Stomach (tissue), 9 donors: ENCODE measurements around the gene PPP3CA. TPM values are rescaled to one million over a fixed set of nuclear protein-coding genes. Genes with fewer than 3 reads are reported as not detected.
A peak's percentile ranks its signal among the peaks of the same experiment; 100 is the strongest.

Experiments
- DNase-seq, 2 donors: peaks; one replicate each; pipeline versions ENCODE4 v3.0.0 to v3.0.0-alpha.2; 2013 to 2019
- H3K27ac ChIP-seq, 5 donors: fragments of 200-600 bp in 4 of 5; sonication (generic) in 4 of 5; one replicate each; pipeline ENCODE4 v1.5.1; 2013 to 2019; ENCODE audit warnings: mild to moderate bottlenecking in 1 of 5, moderate library complexity in 1 of 5
- H3K27me3 ChIP-seq, 3 donors: fragments of 200-600 bp; sonication (generic); one replicate each; pipeline ENCODE4 v1.5.1; 2017 to 2019; ENCODE audit warnings: mixed run types in 1 of 3
- H3K36me3 ChIP-seq, 4 donors: fragments of 200-600 bp; sonication (generic); 1 replicate in 3 of 4; 2 replicates in 1 of 4; pipeline ENCODE4 v1.5.1; 2016 to 2019
- H3K4me1 ChIP-seq, 4 donors: fragments of 200-600 bp; sonication (generic); one replicate each; pipeline ENCODE4 v1.5.1; 2016 to 2019
- H3K4me3 ChIP-seq, 4 donors: fragments of 200-600 bp; sonication (generic) in 3 of 4; one replicate each; pipeline ENCODE4 v1.5.1; 2016 to 2019; ENCODE audit warnings: mild to moderate bottlenecking in 1 of 4
- H3K9me3 ChIP-seq, 4 donors: fragments of 200-600 bp; sonication (generic); one replicate each; pipeline ENCODE4 v1.5.1; 2016 to 2019
- EP300 ChIP-seq: sonication (generic); formaldehyde crosslinking; IDR thresholded peaks from one replicate; pipeline ENCODE4 v1.6.1; 2017; ENCODE audit warnings: antibody characterized with exemption
- POLR2A ChIP-seq, 4 donors: fragments of 450-650 bp; IDR thresholded peaks; one replicate each; pipeline ENCODE4 v1.6.1; 2016; ENCODE audit warnings: antibody characterized with exemption in 4 of 4, control low read depth in 2 of 4, mild to moderate bottlenecking in 1 of 4, moderate library complexity in 1 of 4
- POLR2AphosphoS5 ChIP-seq, 3 donors: sonication (generic); formaldehyde crosslinking; IDR thresholded peaks; one replicate each; pipeline ENCODE4 v1.6.1; 2016; ENCODE audit warnings: antibody characterized with exemption in 3 of 3
- WGBS, 5 donors: extraction: QIAGEN DNeasy Blood & Tissue Kit in 3 of 5; methylation state at CpG; one replicate each; pipeline versions ENCODE4 v1.1.5 to v1.1.7; 2013 to 2018; 5-methylcytosine and 5-hydroxymethylcytosine counted together
- intact Hi-C: fragments of 100-400 bp; cut with DNase I; formaldehyde crosslinking; loops from one replicate; pipeline ENCODE4 v1.15.1; 2023; ENCODE audit warnings: low total_unique reads
- polyA plus RNA-seq, 3 donors: library from polyadenylated mRNA; stranded (reverse); fragments of 200-250 nt; gene quantifications; one replicate each; pipeline ENCODE4 v1.2.3, GENCODE V29; 2013
- total RNA-seq, 5 donors: library from RNA; depleted of rRNA; stranded (reverse); fragments of >200 nt; gene quantifications; one replicate each; pipeline versions ENCODE4 v1.1.0 to v1.2.3, GENCODE V29; 2014 to 2016
- TF ChIP-seq, protein P1 (sequence below), 7 experiments: fragments of 450-650 bp in 4 of 7; fragments of 200-600 bp in 3 of 7; sonication (generic) in 3 of 7; IDR thresholded peaks; one replicate each; pipeline ENCODE4 v1.5.1; 2016 to 2019; ENCODE audit warnings: antibody characterized with exemption in 7 of 7, control low read depth in 2 of 7, mild to moderate bottlenecking in 1 of 7
- donor health status: healthy with polysubstance abuse.
- donor health status: Bipolar disorder and iron deficiency.
- donor health status: healthy.

The PPP3CA gene
- total and polyA plus RNA-seq, 8 donors: 8.9 to 62.4 (median 20.6) TPM

DNA sequence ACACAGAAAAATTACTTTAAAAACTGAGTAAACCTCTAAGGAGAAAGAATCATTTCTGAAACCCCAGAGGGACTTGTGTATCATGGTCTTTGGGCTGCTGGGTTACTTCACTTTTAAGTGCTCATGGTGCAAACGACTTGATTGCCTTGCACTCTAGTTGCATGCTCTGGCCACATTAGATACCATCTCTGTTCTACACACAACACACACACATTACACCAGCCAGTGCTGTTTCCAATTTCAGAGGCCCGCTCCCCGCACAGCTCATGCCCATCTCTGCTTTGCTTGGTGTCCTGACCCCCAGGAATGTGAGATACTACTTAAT, 2.1 kb downstream of the PPP3CA start:
- TF ChIP-seq POLR2A (IDR thresholded peaks at IDR 0.05) (no peak), POLR2AphosphoS5 (IDR thresholded peaks at IDR 0.05) (no peak), EP300 (no peak)
- TF ChIP-seq, protein P1, sequence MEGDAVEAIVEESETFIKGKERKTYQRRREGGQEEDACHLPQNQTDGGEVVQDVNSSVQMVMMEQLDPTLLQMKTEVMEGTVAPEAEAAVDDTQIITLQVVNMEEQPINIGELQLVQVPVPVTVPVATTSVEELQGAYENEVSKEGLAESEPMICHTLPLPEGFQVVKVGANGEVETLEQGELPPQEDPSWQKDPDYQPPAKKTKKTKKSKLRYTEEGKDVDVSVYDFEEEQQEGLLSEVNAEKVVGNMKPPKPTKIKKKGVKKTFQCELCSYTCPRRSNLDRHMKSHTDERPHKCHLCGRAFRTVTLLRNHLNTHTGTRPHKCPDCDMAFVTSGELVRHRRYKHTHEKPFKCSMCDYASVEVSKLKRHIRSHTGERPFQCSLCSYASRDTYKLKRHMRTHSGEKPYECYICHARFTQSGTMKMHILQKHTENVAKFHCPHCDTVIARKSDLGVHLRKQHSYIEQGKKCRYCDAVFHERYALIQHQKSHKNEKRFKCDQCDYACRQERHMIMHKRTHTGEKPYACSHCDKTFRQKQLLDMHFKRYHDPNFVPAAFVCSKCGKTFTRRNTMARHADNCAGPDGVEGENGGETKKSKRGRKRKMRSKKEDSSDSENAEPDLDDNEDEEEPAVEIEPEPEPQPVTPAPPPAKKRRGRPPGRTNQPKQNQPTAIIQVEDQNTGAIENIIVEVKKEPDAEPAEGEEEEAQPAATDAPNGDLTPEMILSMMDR (IDR thresholded peaks at IDR 0.05): no peak
- DNase-seq: peak in 1 of 2 donors; percentile 39
- peak overlapping the region; percentile 83 to 92 (median 87) for H3K4me3 ChIP-seq
- intact Hi-C loops: loop anchor here (10.0 kb wide), 1 partner anchor 150 kb away; no protein-coding TSS in a partner anchor
- 3 to 32% (median 9%) methylated on average over 3 of the region's 3 CpGs for WGBS, 5 donors
- no peaks in the 10 kb centered on the region for H3K36me3 ChIP-seq
- H3K4me1 ChIP-seq: peaks cover 12 to 69% (median 45%) of the 10 kb centered on the region in 4 donors
- peak overlapping the region; percentile 68 to 98 (median 96) for H3K27ac ChIP-seq
- no peaks in the 10 kb centered on the region for H3K9me3 ChIP-seq
- no peaks in the 10 kb centered on the region for H3K27me3 ChIP-seq

DNA sequence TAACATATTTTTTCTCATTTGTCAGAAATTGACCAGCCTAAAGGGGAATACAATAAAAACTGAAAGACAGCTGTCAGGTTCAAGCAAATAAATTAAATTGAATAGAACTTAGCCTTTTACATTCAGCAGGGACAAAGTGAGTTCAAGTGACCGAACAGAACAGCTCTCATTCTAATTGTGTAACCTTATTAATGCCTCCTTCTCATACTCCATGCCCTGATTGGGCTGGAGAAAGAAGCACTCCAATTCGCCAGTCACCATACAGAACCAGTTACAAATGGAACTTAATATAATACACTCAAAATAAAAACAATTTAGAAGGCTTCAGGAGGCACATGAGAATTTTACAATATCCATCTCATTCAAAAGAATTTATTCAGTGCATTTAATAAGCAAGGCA, 8.0 kb downstream of the PPP3CA start:
- intact Hi-C loops: no loop called here
- Histone ChIP-seq H3K9me3 (no peaks in the 10 kb centered on the region), H3K27ac (no peak overlapping the region), H3K4me3 (no peak overlapping the region), H3K27me3 (no peaks in the 10 kb centered on the region), H3K4me1 (peaks cover 8 to 69% (median 34%) of the 10 kb centered on the region in 4 donors), H3K36me3 (no peaks in the 10 kb centered on the region)
- WGBS, 5 donors: 87 to 92% (median 88%) methylated on average over 2 of the region's 2 CpGs
- TF ChIP-seq EP300: no peak
- TF ChIP-seq POLR2A (IDR thresholded peaks at IDR 0.05): no peak
- TF ChIP-seq, protein P1 (IDR thresholded peaks at IDR 0.05): no peak
- no peak for TF ChIP-seq POLR2AphosphoS5 (IDR thresholded peaks at IDR 0.05)
- DNase-seq: no peak

- intact Hi-C loops: no loop called here
- peaks cover 8 to 54% (median 24%) of the 10 kb centered on the region in 4 donors for H3K4me1 ChIP-seq
These were observed 9.6 kb downstream of the PPP3CA start for GRCh38 chr4:101337688-101338087.

GRCh38 chr4:101334963-101335572, 12.3 kb downstream of the PPP3CA start:
- Histone ChIP-seq H3K27me3 (no peaks in the 10 kb centered on the region), H3K4me3 (no peak overlapping the region), H3K36me3 (no peaks in the 10 kb centered on the region), H3K4me1 (peaks cover 8 to 40% (median 25%) of the 10 kb centered on the region in 4 donors), H3K27ac (peak overlapping the region in 1 of 5 donors; percentile 1), H3K9me3 (no peaks in the 10 kb centered on the region)
- intact Hi-C loops: no loop called here
- no peak for DNase-seq
- no peak for TF ChIP-seq POLR2A (IDR thresholded peaks at IDR 0.05)
- TF ChIP-seq POLR2AphosphoS5 (IDR thresholded peaks at IDR 0.05): no peak
- TF ChIP-seq, protein P1 (IDR thresholded peaks at IDR 0.05): no peak
- no peak for TF ChIP-seq EP300
- 26 to 46% (median 36%) methylated on average over 6 of the region's 6 CpGs for WGBS, 5 donors

More at GRCh38 chr4:101337688-101338087, 9.6 kb downstream of the PPP3CA start:
- Histone ChIP-seq H3K27ac (no peak overlapping the region), H3K27me3 (no peaks in the 10 kb centered on the region), H3K9me3 (no peaks in the 10 kb centered on the region), H3K36me3 (no peaks in the 10 kb centered on the region), H3K4me3 (no peak overlapping the region)
- DNase-seq: no peak
- WGBS, 5 donors: 76 to 85% (median 84%) methylated on average over 4 of the region's 4 CpGs
- TF ChIP-seq, protein P1 (IDR thresholded peaks at IDR 0.05): no peak
- no peak for TF ChIP-seq EP300
- no peak for TF ChIP-seq POLR2A (IDR thresholded peaks at IDR 0.05)
- TF ChIP-seq POLR2AphosphoS5 (IDR thresholded peaks at IDR 0.05): no peak
